H1 (cell line): ENCODE data around the gene CCNY. TPM values are rescaled to one million over a fixed set of nuclear protein-coding genes. Genes with fewer than 3 reads are reported as not detected.

Experiments used
- EZH2 ChIP-seq: fragments of 200-600 bp; sonication (generic); IDR thresholded peaks from 2 replicates; pipeline ENCODE4 v1.7.1; 2012; ENCODE audit warnings: low read depth, mild to moderate bottlenecking, moderate library complexity, low read length, inconsistent platforms; ENCODE audit not compliant: severe bottlenecking
- HDAC6 ChIP-seq: IDR thresholded peaks from one replicate; pipeline ENCODE4 v1.7.1; 2012; ENCODE audit warnings: low read depth, mild to moderate bottlenecking, inconsistent platforms, low read length, moderate library complexity
- KDM1A ChIP-seq: fragments of 200-600, 300-600 bp; sonication (generic); IDR thresholded peaks from 2 replicates; pipeline ENCODE4 v1.7.1; 2016; ENCODE audit warnings: mild to moderate bottlenecking, low read length, borderline replicate concordance
- polyA plus RNA-seq, 7 experiments: library from polyadenylated mRNA; depleted of rRNA in 3 of 7; stranded (reverse) in 5 of 7; unstranded in 2 of 7; fragments of >200 nt in 5 of 7; fragments of 200-250 nt in 2 of 7; gene quantifications; 1 replicate in 5 of 7; 2 replicates in 1 of 7; 4 replicates in 1 of 7; pipeline versions ENCODE4 v1.2.1 to v1.2.3, GENCODE V29; 2011 to 2013; ENCODE audit warnings: missing spikeins in 2 of 7, mixed read lengths in 2 of 7
- total RNA-seq: library from RNA; stranded (reverse); fragmentation: NEBNext Ultra II Directional; extraction: Animal tissue kit (Norgen Biotek cat#: 25700); gene quantifications from 2 replicates; pipeline ENCODE4 v1.2.1, GENCODE V29; 2021
- TF ChIP-seq, protein P1 (sequence below): fragments of 300-600 bp; sonication (generic); IDR thresholded peaks from 2 replicates; pipeline ENCODE4 v1.7.1; 2012; ENCODE audit warnings: low read length, moderate library complexity, mild to moderate bottlenecking, inconsistent platforms; ENCODE audit not compliant: insufficient replicate concordance

Gene CCNY
- total and polyA plus RNA-seq, 2 of the 8 experiments (the other 6 are each of a cell fraction or from before 2014, with no cell fraction given): 25.3 to 68.2 TPM

DNA sequence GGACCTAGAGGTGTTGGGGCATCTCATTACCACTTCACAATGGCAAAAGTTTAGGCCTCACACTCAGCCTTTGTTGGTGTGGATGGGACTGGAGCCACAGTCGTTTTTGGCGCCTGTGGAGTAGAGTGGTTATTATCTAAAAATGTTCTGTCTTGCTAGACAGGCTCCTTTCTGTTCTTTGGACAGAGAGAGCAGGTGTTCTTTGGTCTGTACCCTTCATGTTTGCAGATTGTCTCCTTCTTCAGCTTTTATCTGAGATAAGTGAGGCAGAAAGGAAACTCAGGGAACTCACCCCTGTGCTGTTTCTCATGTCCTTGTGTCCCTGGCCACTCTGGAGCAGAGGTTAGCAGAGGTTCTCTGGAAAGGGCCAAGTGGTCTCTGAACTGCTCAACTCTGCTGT is 103.7 kb downstream of the CCNY start (continued):
- TF ChIP-seq KDM1A: no peak
- no peak for TF ChIP-seq EZH2
- TF ChIP-seq, protein P1, sequence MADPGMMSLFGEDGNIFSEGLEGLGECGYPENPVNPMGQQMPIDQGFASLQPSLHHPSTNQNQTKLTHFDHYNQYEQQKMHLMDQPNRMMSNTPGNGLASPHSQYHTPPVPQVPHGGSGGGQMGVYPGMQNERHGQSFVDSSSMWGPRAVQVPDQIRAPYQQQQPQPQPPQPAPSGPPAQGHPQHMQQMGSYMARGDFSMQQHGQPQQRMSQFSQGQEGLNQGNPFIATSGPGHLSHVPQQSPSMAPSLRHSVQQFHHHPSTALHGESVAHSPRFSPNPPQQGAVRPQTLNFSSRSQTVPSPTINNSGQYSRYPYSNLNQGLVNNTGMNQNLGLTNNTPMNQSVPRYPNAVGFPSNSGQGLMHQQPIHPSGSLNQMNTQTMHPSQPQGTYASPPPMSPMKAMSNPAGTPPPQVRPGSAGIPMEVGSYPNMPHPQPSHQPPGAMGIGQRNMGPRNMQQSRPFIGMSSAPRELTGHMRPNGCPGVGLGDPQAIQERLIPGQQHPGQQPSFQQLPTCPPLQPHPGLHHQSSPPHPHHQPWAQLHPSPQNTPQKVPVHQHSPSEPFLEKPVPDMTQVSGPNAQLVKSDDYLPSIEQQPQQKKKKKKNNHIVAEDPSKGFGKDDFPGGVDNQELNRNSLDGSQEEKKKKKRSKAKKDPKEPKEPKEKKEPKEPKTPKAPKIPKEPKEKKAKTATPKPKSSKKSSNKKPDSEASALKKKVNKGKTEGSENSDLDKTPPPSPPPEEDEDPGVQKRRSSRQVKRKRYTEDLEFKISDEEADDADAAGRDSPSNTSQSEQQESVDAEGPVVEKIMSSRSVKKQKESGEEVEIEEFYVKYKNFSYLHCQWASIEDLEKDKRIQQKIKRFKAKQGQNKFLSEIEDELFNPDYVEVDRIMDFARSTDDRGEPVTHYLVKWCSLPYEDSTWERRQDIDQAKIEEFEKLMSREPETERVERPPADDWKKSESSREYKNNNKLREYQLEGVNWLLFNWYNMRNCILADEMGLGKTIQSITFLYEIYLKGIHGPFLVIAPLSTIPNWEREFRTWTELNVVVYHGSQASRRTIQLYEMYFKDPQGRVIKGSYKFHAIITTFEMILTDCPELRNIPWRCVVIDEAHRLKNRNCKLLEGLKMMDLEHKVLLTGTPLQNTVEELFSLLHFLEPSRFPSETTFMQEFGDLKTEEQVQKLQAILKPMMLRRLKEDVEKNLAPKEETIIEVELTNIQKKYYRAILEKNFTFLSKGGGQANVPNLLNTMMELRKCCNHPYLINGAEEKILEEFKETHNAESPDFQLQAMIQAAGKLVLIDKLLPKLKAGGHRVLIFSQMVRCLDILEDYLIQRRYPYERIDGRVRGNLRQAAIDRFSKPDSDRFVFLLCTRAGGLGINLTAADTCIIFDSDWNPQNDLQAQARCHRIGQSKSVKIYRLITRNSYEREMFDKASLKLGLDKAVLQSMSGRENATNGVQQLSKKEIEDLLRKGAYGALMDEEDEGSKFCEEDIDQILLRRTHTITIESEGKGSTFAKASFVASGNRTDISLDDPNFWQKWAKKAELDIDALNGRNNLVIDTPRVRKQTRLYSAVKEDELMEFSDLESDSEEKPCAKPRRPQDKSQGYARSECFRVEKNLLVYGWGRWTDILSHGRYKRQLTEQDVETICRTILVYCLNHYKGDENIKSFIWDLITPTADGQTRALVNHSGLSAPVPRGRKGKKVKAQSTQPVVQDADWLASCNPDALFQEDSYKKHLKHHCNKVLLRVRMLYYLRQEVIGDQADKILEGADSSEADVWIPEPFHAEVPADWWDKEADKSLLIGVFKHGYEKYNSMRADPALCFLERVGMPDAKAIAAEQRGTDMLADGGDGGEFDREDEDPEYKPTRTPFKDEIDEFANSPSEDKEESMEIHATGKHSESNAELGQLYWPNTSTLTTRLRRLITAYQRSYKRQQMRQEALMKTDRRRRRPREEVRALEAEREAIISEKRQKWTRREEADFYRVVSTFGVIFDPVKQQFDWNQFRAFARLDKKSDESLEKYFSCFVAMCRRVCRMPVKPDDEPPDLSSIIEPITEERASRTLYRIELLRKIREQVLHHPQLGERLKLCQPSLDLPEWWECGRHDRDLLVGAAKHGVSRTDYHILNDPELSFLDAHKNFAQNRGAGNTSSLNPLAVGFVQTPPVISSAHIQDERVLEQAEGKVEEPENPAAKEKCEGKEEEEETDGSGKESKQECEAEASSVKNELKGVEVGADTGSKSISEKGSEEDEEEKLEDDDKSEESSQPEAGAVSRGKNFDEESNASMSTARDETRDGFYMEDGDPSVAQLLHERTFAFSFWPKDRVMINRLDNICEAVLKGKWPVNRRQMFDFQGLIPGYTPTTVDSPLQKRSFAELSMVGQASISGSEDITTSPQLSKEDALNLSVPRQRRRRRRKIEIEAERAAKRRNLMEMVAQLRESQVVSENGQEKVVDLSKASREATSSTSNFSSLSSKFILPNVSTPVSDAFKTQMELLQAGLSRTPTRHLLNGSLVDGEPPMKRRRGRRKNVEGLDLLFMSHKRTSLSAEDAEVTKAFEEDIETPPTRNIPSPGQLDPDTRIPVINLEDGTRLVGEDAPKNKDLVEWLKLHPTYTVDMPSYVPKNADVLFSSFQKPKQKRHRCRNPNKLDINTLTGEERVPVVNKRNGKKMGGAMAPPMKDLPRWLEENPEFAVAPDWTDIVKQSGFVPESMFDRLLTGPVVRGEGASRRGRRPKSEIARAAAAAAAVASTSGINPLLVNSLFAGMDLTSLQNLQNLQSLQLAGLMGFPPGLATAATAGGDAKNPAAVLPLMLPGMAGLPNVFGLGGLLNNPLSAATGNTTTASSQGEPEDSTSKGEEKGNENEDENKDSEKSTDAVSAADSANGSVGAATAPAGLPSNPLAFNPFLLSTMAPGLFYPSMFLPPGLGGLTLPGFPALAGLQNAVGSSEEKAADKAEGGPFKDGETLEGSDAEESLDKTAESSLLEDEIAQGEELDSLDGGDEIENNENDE: no peak
- no peak for TF ChIP-seq HDAC6
